HG02610 (cell line): ENCODE data around the gene THSD7B.

Experiments
- ATAC-seq: cut with Tn5 transposase; IDR thresholded peaks from one replicate; pipeline ENCODE4 v1.9.1; 2021; ENCODE audit warnings: mild to moderate bottlenecking, moderate library complexity; ENCODE audit not compliant: unreplicated experiment

THSD7B gene

GRCh38 chr2:137339051-137339450, 573.7 kb downstream of the THSD7B start:
- no peak for ATAC-seq

- ATAC-seq, result no peak
Measured at GRCh38 chr2:137345994-137346393, 580.6 kb downstream of the THSD7B start.

- no peak for ATAC-seq
Measured at GRCh38 chr2:137348301-137348700, 583.0 kb downstream of the THSD7B start.

GRCh38 chr2:137357634-137358033, 592.3 kb downstream of the THSD7B start:
- ATAC-seq, result no peak

- no peak for ATAC-seq
Measured at GRCh38 chr2:137367361-137367760, 602.0 kb downstream of the THSD7B start.

GRCh38 chr2:137369106-137369505, 603.8 kb downstream of the THSD7B start:
- no peak for ATAC-seq

- no peak for ATAC-seq
Measured at GRCh38 chr2:137379186-137379585, 613.8 kb downstream of the THSD7B start.

GRCh38 chr2:137380610-137381009, 615.3 kb downstream of the THSD7B start:
- ATAC-seq, result no peak

GRCh38 chr2:137381731-137382130, 616.4 kb downstream of the THSD7B start:
- ATAC-seq, result no peak

GRCh38 chr2:137383391-137383790, 618.0 kb downstream of the THSD7B start:
- ATAC-seq, result no peak

GRCh38 chr2:137387044-137387443, 621.7 kb downstream of the THSD7B start:
- no peak for ATAC-seq

- ATAC-seq, result no peak
Measured at GRCh38 chr2:137405496-137405895, 640.2 kb downstream of the THSD7B start.

- no peak for ATAC-seq
Measured at GRCh38 chr2:137411585-137411984, 646.2 kb downstream of the THSD7B start.

GRCh38 chr2:137420744-137421143, 655.4 kb downstream of the THSD7B start:
- no peak for ATAC-seq

GRCh38 chr2:137435162-137435561, 669.8 kb downstream of the THSD7B start:
- ATAC-seq, result no peak

- ATAC-seq, result no peak
Measured at GRCh38 chr2:137437386-137437785, 672.0 kb downstream of the THSD7B start.

GRCh38 chr2:137444970-137445369, 679.6 kb downstream of the THSD7B start:
- no peak for ATAC-seq

GRCh38 chr2:137449454-137449853, 684.1 kb downstream of the THSD7B start:
- no peak for ATAC-seq

- ATAC-seq, result no peak
Measured at GRCh38 chr2:137454886-137455285, 689.5 kb downstream of the THSD7B start.

- peak; percentile 84 for ATAC-seq
Measured at GRCh38 chr2:137467246-137467862, 702.0 kb downstream of the THSD7B start.

- no peak for ATAC-seq
Measured at GRCh38 chr2:137493261-137493660, 727.9 kb downstream of the THSD7B start.

- ATAC-seq, result no peak
Measured at GRCh38 chr2:137500599-137500998, 735.3 kb downstream of the THSD7B start.

GRCh38 chr2:137507237-137507636, 741.9 kb downstream of the THSD7B start:
- no peak for ATAC-seq
